OCI-LY1 (cell line): ENCODE results near the gene SMURF2.

ENCODE experiments used
- CTCF ChIP-seq: fragments of 200-600 bp; sonication (generic), shearing (Covaris generic); IDR thresholded peaks from 2 replicates; pipeline ENCODE4 v1.5.1; 2017; ENCODE audit warnings: mild to moderate bottlenecking, antibody characterized with exemption, low read length, moderate library complexity, mixed read lengths
- EZH2 ChIP-seq: fragments of 200-600 bp; sonication (generic), shearing (Covaris generic); IDR thresholded peaks from 2 replicates; pipeline ENCODE4 v1.8.0; 2017; ENCODE audit warnings: borderline replicate concordance, mixed run types, mild to moderate bottlenecking, antibody characterized with exemption, low read length, moderate library complexity, mixed read lengths

GRCh38 chr17:64507413-64507782, 154.7 kb downstream of the SMURF2 start:
- peak; percentile 66 for TF ChIP-seq CTCF
- TF ChIP-seq EZH2 = no peak
